SU-DHL-6 (cell line): ENCODE measurements around the gene FOXO6.

ENCODE experiments used
- CTCF ChIP-seq: fragments of 200-600 bp; sonication (generic); IDR thresholded peaks from one replicate; pipeline ENCODE4 v1.5.1; 2017; ENCODE audit warnings: antibody characterized with exemption, mild to moderate bottlenecking, low read length, moderate library complexity; ENCODE audit not compliant: insufficient read depth, poor library complexity, severe bottlenecking
- EZH2phosphoT487 ChIP-seq: fragments of 200-600 bp; sonication (generic), shearing (Covaris generic); conservative IDR thresholded peaks from 2 replicates; pipeline ENCODE4 v1.6.1; 2018; ENCODE audit warnings: mild to moderate bottlenecking, antibody characterized with exemption, low read length, moderate library complexity, mixed read lengths

GRCh38 chr1:41389009-41389408 is 27.8 kb downstream of the FOXO6 start:
- no peak for TF ChIP-seq CTCF
- no peak for TF ChIP-seq EZH2phosphoT487
